Nephron (organoid): Measurements from ENCODE around the gene ZDHHC3.

Source experiments
- H3K27ac Mint-ChIP-seq, 3 experiments: 2 replicates each; pipeline ENCODE4 v1.8.0; 2020; ENCODE audit warnings: mixed read lengths in 3 of 3, mild to moderate bottlenecking in 2 of 3, moderate library complexity in 1 of 3
- H3K27me3 Mint-ChIP-seq: 2 replicates; pipeline ENCODE4 v1.8.0; 2021; ENCODE audit warnings: low read depth, mild to moderate bottlenecking, moderate library complexity, mixed read lengths
- H3K36me3 Mint-ChIP-seq: 2 replicates; pipeline ENCODE4 v1.8.0; 2020; ENCODE audit warnings: low read depth, mixed read lengths
- H3K4me1 Mint-ChIP-seq: 2 replicates; pipeline ENCODE4 v1.8.0; 2020; ENCODE audit warnings: mixed read lengths
- H3K4me3 Mint-ChIP-seq, 3 experiments: 2 replicates each; pipeline ENCODE4 v1.8.0; 2020; ENCODE audit warnings: mild to moderate bottlenecking in 3 of 3, mixed read lengths in 3 of 3, moderate library complexity in 2 of 3
- H3K9me3 Mint-ChIP-seq: 2 replicates; pipeline ENCODE4 v1.8.0; 2020; ENCODE audit warnings: mixed read lengths
- CTCF ChIP-seq, 3 experiments: fragments of 200-600 bp; sonication (generic); IDR thresholded peaks; one replicate each; pipeline ENCODE4 v1.5.0; 2021; ENCODE audit warnings: antibody characterized with exemption in 3 of 3; ENCODE audit not compliant: unreplicated experiment in 3 of 3

ZDHHC3 gene

DNA sequence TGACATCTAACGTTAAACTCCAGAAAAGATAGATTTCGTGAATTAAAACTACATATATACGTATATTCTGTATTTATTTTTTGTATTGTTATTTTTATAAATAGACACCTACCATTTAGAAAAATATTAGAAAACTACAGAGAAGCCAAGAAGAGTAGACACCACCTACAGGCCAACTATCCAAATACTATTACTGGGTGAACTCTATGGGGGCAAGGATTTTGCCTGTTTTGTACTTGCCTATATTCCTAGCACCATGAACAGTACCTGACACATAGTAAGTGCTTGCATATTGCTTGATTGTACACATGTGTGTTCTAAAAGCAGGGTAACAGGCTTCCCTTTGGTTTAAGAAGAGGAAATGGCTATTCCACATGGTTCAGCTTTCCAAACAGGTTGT is 25.8 kb upstream of the ZDHHC3 start:
- TF ChIP-seq CTCF (IDR thresholded peaks at IDR 0.05; ENCODE audit: unreplicated experiment in 3 of 3), result no peak
- H3K36me3 Mint-ChIP-seq, result peaks cover 72% of the 10 kb centered on the region
- H3K27me3 Mint-ChIP-seq, result no peaks in the 10 kb centered on the region
- H3K9me3 Mint-ChIP-seq, result peaks cover 11% of the 10 kb centered on the region
- no peak overlapping the region for H3K27ac Mint-ChIP-seq
- no peak overlapping the region for H3K4me3 Mint-ChIP-seq
- H3K4me1 Mint-ChIP-seq, result peaks cover 4% of the 10 kb centered on the region

DNA sequence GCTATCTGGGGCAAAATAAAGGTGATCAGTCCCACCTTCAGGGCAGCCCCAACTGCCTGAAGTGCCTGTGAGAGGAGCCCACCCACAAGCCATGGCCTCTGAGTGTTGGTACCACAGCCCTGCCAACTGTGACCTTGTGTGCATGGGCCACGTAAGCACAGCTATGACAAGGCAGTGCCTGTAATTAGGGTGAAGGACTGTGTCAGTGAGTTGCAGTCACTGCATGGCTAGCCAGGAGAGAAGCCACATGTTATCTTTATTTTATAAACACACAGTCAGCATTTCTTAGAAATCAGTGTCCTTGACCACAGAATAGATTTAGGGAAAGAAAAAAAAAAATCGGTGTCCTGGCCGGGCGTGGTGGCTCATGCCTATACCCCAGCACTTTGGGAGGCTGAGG is 24.8 kb upstream of the ZDHHC3 start:
- H3K4me3 Mint-ChIP-seq, result no peak overlapping the region
- peaks cover 11% of the 10 kb centered on the region for H3K9me3 Mint-ChIP-seq
- no peaks in the 10 kb centered on the region for H3K27me3 Mint-ChIP-seq
- TF ChIP-seq CTCF (IDR thresholded peaks at IDR 0.05; ENCODE audit: unreplicated experiment in 3 of 3), result no peak
- peak overlapping the region in 2 of 3 experiments; percentile 68 to 74 for H3K27ac Mint-ChIP-seq
- peaks cover 13% of the 10 kb centered on the region for H3K4me1 Mint-ChIP-seq
- peaks cover 73% of the 10 kb centered on the region for H3K36me3 Mint-ChIP-seq

- H3K36me3 Mint-ChIP-seq, result peaks cover 63% of the 10 kb centered on the region
- no peak overlapping the region for H3K4me3 Mint-ChIP-seq
- no peak for TF ChIP-seq CTCF (IDR thresholded peaks at IDR 0.05; ENCODE audit: unreplicated experiment in 3 of 3)
- H3K27me3 Mint-ChIP-seq, result no peaks in the 10 kb centered on the region
- H3K4me1 Mint-ChIP-seq, result peaks cover 24% of the 10 kb centered on the region
- H3K9me3 Mint-ChIP-seq, result peaks cover 5% of the 10 kb centered on the region
- peak overlapping the region in 2 of 3 experiments; percentile 68 to 74 for H3K27ac Mint-ChIP-seq
Observed at GRCh38 chr3:44999782-45000181, 23.8 kb upstream of the ZDHHC3 start.

DNA sequence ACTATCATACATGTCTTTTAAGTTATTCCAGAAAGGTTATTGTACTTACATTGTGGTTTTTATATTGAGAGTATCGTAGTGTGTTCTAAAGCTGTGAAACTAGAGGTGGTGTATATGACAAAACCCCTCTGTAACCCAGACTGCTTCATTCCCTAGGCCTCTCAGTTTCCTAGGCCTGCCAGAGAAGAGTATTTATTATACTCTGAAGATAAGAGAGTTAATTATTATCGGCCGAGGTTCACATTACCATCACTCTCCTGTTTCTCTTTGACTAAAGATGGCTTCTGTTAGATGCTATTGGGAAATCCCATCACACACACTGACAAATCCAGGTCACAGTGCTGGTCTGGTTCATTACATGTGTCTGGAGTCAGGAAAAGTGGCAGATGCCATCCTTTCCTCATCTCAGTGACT is 20.6 kb upstream of the ZDHHC3 start:
- H3K4me3 Mint-ChIP-seq, result peak overlapping the region in 2 of 3 experiments; percentile 46 to 61
- H3K4me1 Mint-ChIP-seq, result peaks cover 41% of the 10 kb centered on the region
- H3K27ac Mint-ChIP-seq, result peak overlapping the region; percentile 87 to 97 (median 94)
- no peak for TF ChIP-seq CTCF (IDR thresholded peaks at IDR 0.05; ENCODE audit: unreplicated experiment in 3 of 3)
- no peaks in the 10 kb centered on the region for H3K27me3 Mint-ChIP-seq
- no peaks in the 10 kb centered on the region for H3K9me3 Mint-ChIP-seq
- H3K36me3 Mint-ChIP-seq, result peaks cover 59% of the 10 kb centered on the region

DNA sequence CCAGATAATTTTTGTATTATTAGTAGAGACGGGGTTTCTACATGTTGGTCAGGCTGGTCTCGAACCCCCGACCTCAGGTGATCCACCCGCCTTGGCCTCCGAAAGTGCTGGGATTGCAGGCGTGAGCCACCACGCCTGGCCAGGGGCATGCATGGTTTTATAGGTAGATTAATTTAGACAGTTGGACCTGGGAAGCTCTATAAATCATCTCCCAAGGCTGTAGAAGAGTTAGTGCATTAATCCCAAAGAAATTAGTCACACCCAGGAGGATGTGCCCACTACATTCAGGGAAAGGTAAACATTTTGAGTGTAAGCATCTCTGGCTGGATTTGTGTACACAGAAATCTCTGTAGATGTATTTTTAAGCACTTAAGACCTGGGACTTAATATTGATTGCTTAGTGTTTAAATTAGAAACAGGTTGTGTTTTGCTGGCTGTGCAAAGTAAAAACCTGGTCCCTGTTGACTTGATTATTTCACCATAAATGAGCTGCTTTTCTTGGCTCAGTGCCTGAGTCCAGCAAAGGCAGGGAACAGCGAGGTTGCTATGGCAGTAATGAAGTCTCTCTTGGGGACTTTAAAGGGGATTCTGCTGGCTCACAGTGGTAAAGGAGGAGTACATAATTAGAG is 19.3 kb upstream of the ZDHHC3 start:
- Mint-ChIP-seq H3K36me3 (peaks cover 54% of the 10 kb centered on the region), H3K27ac (peak overlapping the region; percentile 87 to 97 (median 94)), H3K27me3 (no peaks in the 10 kb centered on the region), H3K4me3 (peak overlapping the region in 2 of 3 experiments; percentile 3 to 16), H3K4me1 (peaks cover 41% of the 10 kb centered on the region), H3K9me3 (no peaks in the 10 kb centered on the region)
- TF ChIP-seq CTCF (IDR thresholded peaks at IDR 0.05; ENCODE audit: unreplicated experiment in 3 of 3), result no peak
